Natural killer cell (primary cell): ENCODE data around the gene FAM193A. TPM values are rescaled to one million over a fixed set of nuclear protein-coding genes. Genes with fewer than 3 reads are reported as not detected.

Experiments
- ATAC-seq, 3 donors: fragments of 150-1000 bp in 2 of 3; fragments of 200-7000 bp in 1 of 3; cut with Tn5 transposase; 1 replicate in 1 of 3; 2 replicates in 2 of 3; pipeline ENCODE4 v1.10.0; 2021; ENCODE audit warnings: mild to moderate bottlenecking in 2 of 3, moderate library complexity in 2 of 3
- DNase-seq, 2 donors: peaks; one replicate each; pipeline versions ENCODE4 v3.0.0 to v3.0.0-alpha.2; 2013 to 2021; ENCODE audit warnings: mixed read lengths in 1 of 2
- H3K27ac ChIP-seq: one replicate; pipeline ENCODE4 v1.5.1; 2013; ENCODE audit warnings: mild to moderate bottlenecking, low read length
- H3K27me3 ChIP-seq: one replicate; pipeline ENCODE4 v1.6.1; 2013; ENCODE audit warnings: low read length; ENCODE audit not compliant: control insufficient read depth, insufficient read depth
- H3K36me3 ChIP-seq: one replicate; pipeline ENCODE4 v1.6.1; 2013; ENCODE audit warnings: low read length; ENCODE audit not compliant: control insufficient read depth, insufficient read depth
- H3K4me1 ChIP-seq: one replicate; pipeline ENCODE4 v1.6.1; 2013; ENCODE audit warnings: low read length; ENCODE audit not compliant: control insufficient read depth, insufficient read depth
- H3K4me3 ChIP-seq: one replicate; pipeline ENCODE4 v1.5.1; 2013; ENCODE audit warnings: low read length
- H3K9me3 ChIP-seq: one replicate; pipeline ENCODE4 v1.6.1; 2013; ENCODE audit warnings: low read length; ENCODE audit not compliant: control insufficient read depth, insufficient read depth
- H3K27ac Mint-ChIP-seq, 2 donors: one replicate each; pipeline ENCODE4 v1.8.0; 2022; ENCODE audit warnings: mild to moderate bottlenecking in 2 of 2, mixed read lengths in 2 of 2, moderate library complexity in 1 of 2
- H3K27me3 Mint-ChIP-seq, 2 donors: one replicate each; pipeline ENCODE4 v1.8.0; 2022; ENCODE audit warnings: low read depth in 2 of 2, mixed read lengths in 2 of 2
- H3K36me3 Mint-ChIP-seq: one replicate; pipeline ENCODE4 v1.8.0; 2022; ENCODE audit warnings: mixed read lengths
- H3K4me1 Mint-ChIP-seq, 2 donors: one replicate each; pipeline ENCODE4 v1.8.0; 2022; ENCODE audit warnings: mixed read lengths in 2 of 2
- H3K4me3 Mint-ChIP-seq: one replicate; pipeline ENCODE4 v1.8.0; 2022; ENCODE audit warnings: mild to moderate bottlenecking, moderate library complexity, mixed read lengths
- H3K9me3 Mint-ChIP-seq, 2 donors: one replicate each; pipeline ENCODE4 v1.8.0; 2022; ENCODE audit warnings: mixed read lengths in 2 of 2
- WGBS: methylation state at CpG from one replicate; pipeline ENCODE4 v1.1.7; 2013; ENCODE audit warnings: missing lambda C conversion rate; ENCODE audit not compliant: insufficient coverage; 5-methylcytosine and 5-hydroxymethylcytosine counted together
- intact Hi-C: fragments of 100-400 bp; cut with micrococcal nuclease; formaldehyde crosslinking; loops from one replicate; pipeline ENCODE4 v1.14.2; 2022
- total RNA-seq, 4 donors: library from RNA; stranded (reverse); fragments of 120-200 nt in 1 of 4; gene quantifications; one replicate each; pipeline versions ENCODE4 v1.2.3 to v1.2.4, GENCODE V29; 2013 to 2022
- TF ChIP-seq, protein P1 (sequence below): fragments of 200-600 bp; IDR thresholded peaks from one replicate; pipeline ENCODE4 v1.8.0; 2022; ENCODE audit warnings: antibody characterized with exemption

FAM193A gene
- total RNA-seq, 3 donors from 2014 or later (not counting 1 experiment from before 2014, with no cell fraction given): 39.4 to 49.3 (median 48.1) TPM

DNA sequence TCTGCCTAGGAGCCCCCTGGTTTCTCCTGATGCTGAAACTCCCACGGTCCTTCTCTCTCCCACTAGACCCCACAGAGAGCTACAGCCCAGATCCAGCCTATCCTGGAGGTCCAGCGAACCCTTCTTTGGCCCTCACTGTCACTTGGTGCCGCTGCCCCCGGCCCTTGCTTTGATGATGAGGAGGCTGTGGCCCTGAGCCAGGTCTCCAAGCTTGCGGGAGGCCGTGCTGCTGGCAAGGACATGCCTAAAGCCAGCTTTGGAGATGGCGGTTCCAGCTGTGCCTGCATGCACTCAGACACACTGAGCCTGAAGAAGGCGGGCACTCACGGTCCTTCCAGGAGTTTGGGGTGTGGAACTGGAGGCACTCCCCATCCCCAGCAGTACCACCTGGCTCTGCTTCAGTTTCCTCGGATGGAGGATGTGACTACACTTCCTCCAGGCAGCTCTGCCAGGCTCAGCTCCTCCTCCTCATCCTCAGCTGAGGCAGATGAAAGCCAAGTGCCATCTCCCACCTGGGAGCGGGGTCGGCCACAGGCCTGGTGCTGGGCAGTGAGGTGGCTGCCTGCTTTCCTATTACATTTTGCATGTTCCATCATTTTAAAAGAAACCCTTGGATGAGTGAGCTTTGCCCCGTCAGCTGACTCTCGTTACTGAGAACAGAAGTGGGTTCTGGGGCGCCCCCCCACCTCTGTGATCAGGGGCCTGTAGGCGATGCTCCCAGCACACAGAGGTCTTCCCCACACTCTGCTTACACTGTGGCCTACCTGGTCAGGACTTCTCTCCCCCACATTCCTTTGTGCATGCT, 210.6 kb downstream of the FAM193A start:
- H3K9me3 ChIP-seq: no peaks in the 10 kb centered on the region
- ATAC-seq (no peak), DNase-seq (no peak)
- 80% methylated on average over 16 of the region's 16 CpGs for WGBS
- H3K9me3 Mint-ChIP-seq: no peaks in the 10 kb centered on the region
- no peaks in the 10 kb centered on the region for H3K27me3 Mint-ChIP-seq
- H3K36me3 Mint-ChIP-seq: peaks cover 7% of the 10 kb centered on the region
- TF ChIP-seq, protein P1, sequence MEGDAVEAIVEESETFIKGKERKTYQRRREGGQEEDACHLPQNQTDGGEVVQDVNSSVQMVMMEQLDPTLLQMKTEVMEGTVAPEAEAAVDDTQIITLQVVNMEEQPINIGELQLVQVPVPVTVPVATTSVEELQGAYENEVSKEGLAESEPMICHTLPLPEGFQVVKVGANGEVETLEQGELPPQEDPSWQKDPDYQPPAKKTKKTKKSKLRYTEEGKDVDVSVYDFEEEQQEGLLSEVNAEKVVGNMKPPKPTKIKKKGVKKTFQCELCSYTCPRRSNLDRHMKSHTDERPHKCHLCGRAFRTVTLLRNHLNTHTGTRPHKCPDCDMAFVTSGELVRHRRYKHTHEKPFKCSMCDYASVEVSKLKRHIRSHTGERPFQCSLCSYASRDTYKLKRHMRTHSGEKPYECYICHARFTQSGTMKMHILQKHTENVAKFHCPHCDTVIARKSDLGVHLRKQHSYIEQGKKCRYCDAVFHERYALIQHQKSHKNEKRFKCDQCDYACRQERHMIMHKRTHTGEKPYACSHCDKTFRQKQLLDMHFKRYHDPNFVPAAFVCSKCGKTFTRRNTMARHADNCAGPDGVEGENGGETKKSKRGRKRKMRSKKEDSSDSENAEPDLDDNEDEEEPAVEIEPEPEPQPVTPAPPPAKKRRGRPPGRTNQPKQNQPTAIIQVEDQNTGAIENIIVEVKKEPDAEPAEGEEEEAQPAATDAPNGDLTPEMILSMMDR: no peak
- peaks cover 53% of the 10 kb centered on the region for H3K36me3 ChIP-seq
- H3K4me3 ChIP-seq: no peak overlapping the region
- intact Hi-C loops: no loop called here
- H3K27me3 ChIP-seq: no peaks in the 10 kb centered on the region
- peak overlapping the region; percentile 74 to 81 for H3K27ac Mint-ChIP-seq
- H3K4me3 Mint-ChIP-seq: no peak overlapping the region
- peaks cover 25% of the 10 kb centered on the region for H3K4me1 ChIP-seq
- peaks cover 0 to 17% of the 10 kb centered on the region in 2 donors for H3K4me1 Mint-ChIP-seq
- peak overlapping the region; percentile 91 for H3K27ac ChIP-seq

DNA sequence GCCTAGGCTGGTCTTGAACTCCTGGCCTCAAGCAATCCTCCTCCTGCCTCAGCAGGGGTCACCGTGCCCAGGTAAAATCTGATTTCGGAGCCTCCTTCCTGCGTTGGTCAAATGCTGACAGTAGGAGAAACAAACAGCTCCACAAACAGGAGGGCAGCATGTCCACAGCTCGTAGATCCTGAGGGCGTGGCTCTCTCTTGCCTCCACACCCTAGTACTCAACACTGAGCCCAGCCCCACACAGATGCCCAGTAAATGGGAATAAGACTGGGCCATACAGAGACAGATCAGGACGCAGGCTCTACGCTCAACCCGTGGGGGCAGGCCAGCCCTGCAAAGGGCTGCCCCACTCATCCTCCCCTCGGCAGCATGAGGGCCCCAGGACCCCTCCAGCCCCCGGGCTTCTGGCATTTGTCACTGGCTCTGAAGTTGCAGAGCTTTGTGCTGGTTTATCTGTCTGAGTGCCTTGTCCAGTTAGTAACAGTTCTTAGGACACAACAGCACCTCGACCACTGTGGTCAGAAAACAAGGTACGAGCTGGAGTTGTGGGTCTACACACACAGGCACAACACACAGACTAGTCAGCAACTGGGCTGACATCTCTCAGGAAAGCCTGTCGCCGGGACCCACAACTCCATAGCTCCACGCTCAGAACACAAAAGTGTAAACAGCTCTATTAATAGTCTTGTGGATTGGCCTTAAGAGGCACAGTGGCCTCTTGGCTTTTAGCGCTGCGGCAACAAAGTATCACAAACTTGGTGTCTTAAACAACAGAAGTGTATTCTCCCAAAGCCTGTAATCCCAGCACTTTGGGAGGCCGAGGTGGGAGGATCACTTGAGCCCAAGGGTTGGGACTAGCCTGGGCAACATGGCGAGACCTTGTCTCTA, 214.5 kb downstream of the FAM193A start:
- H3K36me3 ChIP-seq: peaks cover 21% of the 10 kb centered on the region
- Mint-ChIP-seq H3K9me3 (no peaks in the 10 kb centered on the region), H3K27me3 (no peaks in the 10 kb centered on the region), H3K4me1 (peaks cover 7 to 39% of the 10 kb centered on the region in 2 donors), H3K4me3 (no peak overlapping the region), H3K36me3 (peaks cover 7% of the 10 kb centered on the region), H3K27ac (no peak overlapping the region)
- intact Hi-C loops: no loop called here
- peaks cover 32% of the 10 kb centered on the region for H3K4me1 ChIP-seq
- H3K9me3 ChIP-seq: no peaks in the 10 kb centered on the region
- WGBS: 94% methylated on average over 19 of the region's 19 CpGs
- H3K27ac ChIP-seq: no peak overlapping the region
- TF ChIP-seq, protein P1: no peak
- no peaks in the 10 kb centered on the region for H3K27me3 ChIP-seq
- DNase-seq (no peak), ATAC-seq (no peak)
- no peak overlapping the region for H3K4me3 ChIP-seq

DNA sequence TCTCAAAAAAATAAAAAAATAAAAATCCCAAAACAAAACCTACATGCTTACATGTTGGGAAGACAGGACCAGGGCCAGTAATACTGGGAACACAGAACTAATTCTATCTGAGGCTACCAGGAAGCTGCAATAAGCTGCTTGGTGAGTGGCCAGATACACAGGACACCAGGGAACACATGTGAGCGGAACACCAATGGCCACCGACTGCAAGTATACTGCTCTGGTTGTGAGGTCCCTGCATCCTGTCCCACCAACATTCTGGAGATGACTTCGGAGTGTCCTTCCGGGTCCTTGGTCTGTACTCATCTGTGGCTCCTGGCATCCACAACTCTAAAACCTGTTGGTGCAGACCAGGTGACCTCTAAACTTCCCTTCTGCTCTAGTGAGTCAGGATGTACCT, 217.0 kb downstream of the FAM193A start:
- TF ChIP-seq, protein P1: no peak
- peaks cover 18% of the 10 kb centered on the region for H3K4me1 ChIP-seq
- H3K27ac ChIP-seq: no peak overlapping the region
- H3K27me3 ChIP-seq: no peaks in the 10 kb centered on the region
- WGBS: 94% methylated on average over 4 of the region's 4 CpGs
- Mint-ChIP-seq H3K27ac (no peak overlapping the region), H3K36me3 (no peaks in the 10 kb centered on the region), H3K4me1 (peaks cover 7 to 40% of the 10 kb centered on the region in 2 donors), H3K4me3 (no peak overlapping the region), H3K9me3 (no peaks in the 10 kb centered on the region), H3K27me3 (no peaks in the 10 kb centered on the region)
- H3K4me3 ChIP-seq: no peak overlapping the region
- intact Hi-C loops: no loop called here
- H3K36me3 ChIP-seq: peaks cover 2% of the 10 kb centered on the region
- DNase-seq: no peak
- no peak for ATAC-seq
- H3K9me3 ChIP-seq: no peaks in the 10 kb centered on the region
